Measurements from ENCODE around the gene PPP2R3B.

PPP2R3B gene

GRCh38 chrX:314049-314448, 72.7 kb downstream of the PPP2R3B start:
- no peak for DNase-seq (ENCODE audit: low spot score)
- no peak for TF ChIP-seq CTCF (IDR thresholded peaks at IDR 0.05; ENCODE audit: extremely low read depth, insufficient read depth, missing control alignments)
- in situ Hi-C loops (cut with MboI; ENCODE audit: low pct_unique_long_range_greater_than_20kb, low sequenced_read_pairs, unreplicated experiment), result no loop called here

GRCh38 chrX:313546-313945, 73.2 kb downstream of the PPP2R3B start:
- in situ Hi-C loops (cut with MboI; ENCODE audit: low pct_unique_long_range_greater_than_20kb, low sequenced_read_pairs, unreplicated experiment), result no loop called here
- TF ChIP-seq CTCF (IDR thresholded peaks at IDR 0.05; ENCODE audit: extremely low read depth, insufficient read depth, missing control alignments), result no peak
- DNase-seq (ENCODE audit: low spot score), result no peak

GRCh38 chrX:312621-313331, 73.9 kb downstream of the PPP2R3B start:
- TF ChIP-seq CTCF (IDR thresholded peaks at IDR 0.05; ENCODE audit: extremely low read depth, insufficient read depth, missing control alignments), result no peak
- DNase-seq (ENCODE audit: low spot score), result no peak
- in situ Hi-C loops (cut with MboI; ENCODE audit: low pct_unique_long_range_greater_than_20kb, low sequenced_read_pairs, unreplicated experiment), result no loop called here

GRCh38 chrX:311156-312129, 75.3 kb downstream of the PPP2R3B start:
- TF ChIP-seq CTCF (IDR thresholded peaks at IDR 0.05; ENCODE audit: extremely low read depth, insufficient read depth, missing control alignments), result no peak
- DNase-seq (ENCODE audit: low spot score), result no peak
- in situ Hi-C loops (cut with MboI; ENCODE audit: low pct_unique_long_range_greater_than_20kb, low sequenced_read_pairs, unreplicated experiment), result no loop called here

GRCh38 chrX:310621-311155, 76.0 kb downstream of the PPP2R3B start:
- in situ Hi-C loops (cut with MboI; ENCODE audit: low pct_unique_long_range_greater_than_20kb, low sequenced_read_pairs, unreplicated experiment), result no loop called here
- no peak for DNase-seq (ENCODE audit: low spot score)
- TF ChIP-seq CTCF (IDR thresholded peaks at IDR 0.05; ENCODE audit: extremely low read depth, insufficient read depth, missing control alignments), result no peak

- TF ChIP-seq CTCF (IDR thresholded peaks at IDR 0.05; ENCODE audit: extremely low read depth, insufficient read depth, missing control alignments), result no peak
- in situ Hi-C loops (cut with MboI; ENCODE audit: low pct_unique_long_range_greater_than_20kb, low sequenced_read_pairs, unreplicated experiment), result no loop called here
- no peak for DNase-seq (ENCODE audit: low spot score)
Observed at GRCh38 chrX:308821-309520, 77.7 kb downstream of the PPP2R3B start.
